ENCODE results near the gene SART3.

DNA sequence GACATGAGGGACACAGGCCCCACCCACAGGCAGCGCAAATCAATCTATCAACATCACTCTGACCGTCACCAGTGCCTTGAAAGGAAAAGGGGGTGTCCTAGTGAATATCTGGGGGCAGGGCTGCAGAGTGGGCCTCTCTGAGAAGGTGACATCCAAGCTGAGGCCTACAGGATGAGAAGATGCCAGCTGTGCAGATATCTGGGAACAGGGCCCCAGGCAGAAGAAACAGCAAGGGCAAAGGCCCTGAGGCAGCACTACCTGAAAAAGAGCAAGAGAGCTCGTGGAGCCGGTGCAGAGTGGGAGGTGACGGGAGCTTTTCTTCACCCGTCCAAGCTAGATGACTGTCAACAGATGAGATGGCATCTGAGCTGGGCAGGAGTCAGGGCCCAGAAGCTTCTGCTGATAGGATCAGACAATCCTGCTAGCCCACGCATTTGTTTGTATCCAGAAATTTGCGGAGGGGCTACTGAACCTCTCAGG is 49.4 kb upstream of the SART3 start:
- no peak for TF ChIP-seq POLR2A (IDR thresholded peaks at IDR 0.05; ENCODE audit: low read length)
- no peak for TF ChIP-seq GATA1 (IDR thresholded peaks at IDR 0.05; ENCODE audit: low read depth, low read length)

All from erythroblast (primary cell).